H1 (cell line): ENCODE results near the gene KLHL14. TPM values are rescaled to one million over a fixed set of nuclear protein-coding genes. Genes with fewer than 3 reads are reported as not detected.

Experiments
- CTCF ChIA-PET: fragments of 300-600 bp; sonication (Branson Sonifier 250); formaldehyde crosslinking; loops from one replicate; lab custom pipeline; 2021; ENCODE audit not compliant: partially characterized antibody; lab: Charles Lee
- POLR2A ChIA-PET: fragments of 300-600 bp; sonication (Branson Sonifier 250); formaldehyde crosslinking; loops from one replicate; lab custom pipeline; 2021; ENCODE audit warnings: inconsistent platforms; ENCODE audit not compliant: partially characterized antibody; lab: Charles Lee
- DNase-seq, 2 experiments: peaks; one replicate each; pipeline versions ENCODE4 v3.0.0 to v3.0.0-alpha.2; 2010 to 2022; ENCODE audit warnings: low spot score in 2 of 2, low read depth in 1 of 2, mixed read lengths in 1 of 2
- FAIRE-seq: peaks from 2 replicates; lab custom pipeline; 2011; peaks lifted over from hg19 to GRCh38; lab: Jason Lieb, UNC
- H2AFZ ChIP-seq: 2 replicates; pipeline ENCODE4 v1.8.1; 2012; ENCODE audit warnings: low read length, inconsistent platforms
- H2AK5ac ChIP-seq: 2 replicates; pipeline ENCODE4 v1.6.1; 2013; ENCODE audit warnings: low read depth, low read length
- H2BK120ac ChIP-seq: replicated peaks from 2 replicates; pipeline ENCODE3; 2013; ENCODE audit warnings: low read depth, low read length, inconsistent platforms
- H2BK12ac ChIP-seq: 2 replicates; pipeline ENCODE4 v1.6.1; 2013; ENCODE audit warnings: low read depth, low read length
- H2BK15ac ChIP-seq: 2 replicates; pipeline ENCODE4 v1.6.1; 2013; ENCODE audit warnings: low read length
- H2BK20ac ChIP-seq: 2 replicates; pipeline ENCODE4 v1.6.1; 2013; ENCODE audit warnings: low read length
- H2BK5ac ChIP-seq: 2 replicates; pipeline ENCODE4 v1.6.1; 2013; ENCODE audit warnings: low read depth, low read length
- H3K14ac ChIP-seq: 2 replicates; pipeline ENCODE4 v1.6.1; 2013; ENCODE audit warnings: inconsistent platforms; ENCODE audit not compliant: insufficient read length
- H3K18ac ChIP-seq: 2 replicates; pipeline ENCODE4 v1.6.1; 2013; ENCODE audit warnings: low read length; ENCODE audit errors: extremely low read depth
- H3K23ac ChIP-seq: 2 replicates; pipeline ENCODE4 v1.6.1; 2013; ENCODE audit warnings: inconsistent platforms; ENCODE audit not compliant: insufficient read length
- H3K23me2 ChIP-seq: 2 replicates; pipeline ENCODE4 v1.6.1; 2013; ENCODE audit warnings: low read depth, low read length
- H3K27ac ChIP-seq: 2 replicates; pipeline ENCODE4 v1.6.1; 2011; ENCODE audit warnings: low read depth, low read length, inconsistent platforms
- H3K27me3 ChIP-seq, 4 experiments: replicated peaks in 1 of 4; 1 replicate in 1 of 4; 2 replicates in 3 of 4; pipeline versions ENCODE4 v1.6.1 to v1.8.1; 2011 to 2013; ENCODE audit warnings: low read length in 3 of 4, mild to moderate bottlenecking in 3 of 4, inconsistent platforms in 2 of 4, mixed read lengths in 2 of 4, moderate library complexity in 1 of 4; ENCODE audit not compliant: control insufficient read depth in 3 of 4, insufficient read depth in 3 of 4; ENCODE audit errors: extremely low read depth in 1 of 4
- H3K36me3 ChIP-seq, 4 experiments: 2 replicates each; pipeline versions ENCODE4 v1.6.1 to v1.8.1; 2011 to 2013; ENCODE audit warnings: mild to moderate bottlenecking in 4 of 4, low read length in 3 of 4, moderate library complexity in 2 of 4, control low read depth in 1 of 4, inconsistent platforms in 1 of 4; ENCODE audit not compliant: insufficient read depth in 4 of 4, control insufficient read depth in 2 of 4
- H3K4ac ChIP-seq: replicated peaks from 2 replicates; pipeline ENCODE3; 2013; ENCODE audit warnings: low read length, low read depth, mixed read lengths, inconsistent platforms; ENCODE audit not compliant: insufficient read length
- H3K4me1 ChIP-seq, 4 experiments: replicated peaks in 1 of 4; 1 replicate in 1 of 4; 2 replicates in 3 of 4; pipeline versions ENCODE4 v1.6.1 to v1.8.1; 2011 to 2013; ENCODE audit warnings: low read length in 3 of 4, inconsistent platforms in 2 of 4, mixed read lengths in 1 of 4; ENCODE audit not compliant: insufficient read depth in 4 of 4, control insufficient read depth in 3 of 4
- H3K4me2 ChIP-seq, 2 experiments: 2 replicates each; pipeline versions ENCODE4 v1.6.1 to v1.8.1; 2011 to 2013; ENCODE audit warnings: low read depth in 2 of 2, low read length in 2 of 2, control low read depth in 1 of 2, inconsistent platforms in 1 of 2, mild to moderate bottlenecking in 1 of 2; ENCODE audit not compliant: insufficient read depth in 1 of 2
- H3K4me3 ChIP-seq, 4 experiments: fragments of 200-600, 300-600 bp in 1 of 4; sonication (generic), shearing (Covaris generic), sonication (Bioruptor Twin) in 1 of 4; 2 replicates each; pipeline versions ENCODE4 v1.5.1 to v1.8.1; 2011 to 2016; ENCODE audit warnings: low read length in 4 of 4, low read depth in 3 of 4, control low read depth in 2 of 4, inconsistent platforms in 2 of 4, mild to moderate bottlenecking in 2 of 4, mixed read lengths in 1 of 4, moderate library complexity in 1 of 4; ENCODE audit not compliant: insufficient read depth in 2 of 4; ENCODE audit errors: extremely low read depth in 1 of 4
- H3K56ac ChIP-seq: replicated peaks from 2 replicates; pipeline ENCODE3; 2013; ENCODE audit warnings: low read depth, mild to moderate bottlenecking, mixed read lengths, low read length, inconsistent platforms; ENCODE audit not compliant: insufficient read length
- H3K79me1 ChIP-seq: 2 replicates; pipeline ENCODE4 v1.6.1; 2013; ENCODE audit warnings: low read depth, low read length, control low read depth
- H3K79me2 ChIP-seq, 2 experiments: 2 replicates each; pipeline versions ENCODE4 v1.6.1 to v1.8.1; 2012 to 2013; ENCODE audit warnings: low read length in 2 of 2, mild to moderate bottlenecking in 2 of 2, inconsistent platforms in 1 of 2; ENCODE audit not compliant: insufficient read depth in 2 of 2, control insufficient read depth in 1 of 2
- H3K9ac ChIP-seq, 4 experiments: replicated peaks in 1 of 4; 1 replicate in 1 of 4; 2 replicates in 3 of 4; pipeline versions ENCODE4 v1.6.1 to v1.8.1; 2011 to 2013; ENCODE audit warnings: low read depth in 3 of 4, low read length in 3 of 4, control low read depth in 2 of 4, mild to moderate bottlenecking in 2 of 4, moderate library complexity in 2 of 4, inconsistent platforms in 1 of 4; ENCODE audit errors: extremely low read depth in 1 of 4
- H3K9me3 ChIP-seq, 2 experiments: 2 replicates each; pipeline versions ENCODE4 v1.6.1 to v1.8.1; 2012 to 2013; ENCODE audit warnings: mild to moderate bottlenecking in 2 of 2, moderate library complexity in 2 of 2, control low read depth in 1 of 2, inconsistent platforms in 1 of 2, low read depth in 1 of 2, low read length in 1 of 2, mixed read lengths in 1 of 2; ENCODE audit not compliant: insufficient read depth in 2 of 2
- H4K20me1 ChIP-seq, 2 experiments: replicated peaks in 1 of 2; 2 replicates each; pipeline versions ENCODE3 to v1.8.1; 2011 to 2013; ENCODE audit warnings: inconsistent platforms in 2 of 2, low read length in 2 of 2, mild to moderate bottlenecking in 1 of 2; ENCODE audit not compliant: insufficient read depth in 2 of 2, control insufficient read depth in 1 of 2
- H4K5ac ChIP-seq: 2 replicates; pipeline ENCODE4 v1.6.1; 2013; ENCODE audit warnings: low read length, low read depth, mixed read lengths, inconsistent platforms; ENCODE audit not compliant: insufficient read length
- H4K8ac ChIP-seq: 2 replicates; pipeline ENCODE4 v1.8.0; 2013; ENCODE audit warnings: mild to moderate bottlenecking, moderate library complexity, low read length, inconsistent platforms; ENCODE audit not compliant: insufficient read depth; ENCODE audit errors: extremely low read depth
- H4K91ac ChIP-seq: replicated peaks from 2 replicates; pipeline ENCODE3; 2013; ENCODE audit warnings: low read length, mixed read lengths, inconsistent platforms; ENCODE audit not compliant: insufficient read length
- EGR1 ChIP-seq: IDR thresholded peaks from 2 replicates; pipeline ENCODE4 v1.6.1; 2011; ENCODE audit warnings: low read depth, low read length, borderline replicate concordance
- GABPA ChIP-seq: IDR thresholded peaks from 2 replicates; pipeline ENCODE4 v1.6.1; 2011; ENCODE audit warnings: mild to moderate bottlenecking, low read length, moderate library complexity, borderline replicate concordance; ENCODE audit not compliant: insufficient read depth
- KDM5A ChIP-seq: fragments of 200-600 bp; IDR thresholded peaks from 2 replicates; pipeline ENCODE4 v1.7.1; 2012; ENCODE audit warnings: mild to moderate bottlenecking, low read length, inconsistent platforms, mixed read lengths
- WGBS, 2 experiments: shearing (Covaris generic) in 1 of 2; methylation state at CpG; one replicate each; pipeline versions ENCODE4 v1.1.6 to v1.1.7; 2013 to 2015; ENCODE audit warnings: low lambda C conversion rate in 2 of 2, mixed read lengths in 2 of 2, inconsistent platforms in 1 of 2, low coverage in 1 of 2, missing lambda C conversion rate in 1 of 2; ENCODE audit not compliant: insufficient replicate concordance in 2 of 2, insufficient coverage in 1 of 2, insufficient read length in 1 of 2; ENCODE audit errors: extremely low coverage in 1 of 2, missing lambda C conversion rate in 1 of 2; 5-methylcytosine and 5-hydroxymethylcytosine counted together
- polyA plus RNA-seq, 7 experiments: library from polyadenylated mRNA; depleted of rRNA in 3 of 7; stranded (reverse) in 5 of 7; unstranded in 2 of 7; fragments of >200 nt in 5 of 7; fragments of 200-250 nt in 2 of 7; gene quantifications; 1 replicate in 5 of 7; 2 replicates in 1 of 7; 4 replicates in 1 of 7; pipeline versions ENCODE4 v1.2.1 to v1.2.3, GENCODE V29; 2011 to 2013; ENCODE audit warnings: missing spikeins in 2 of 7, mixed read lengths in 2 of 7
- total RNA-seq: library from RNA; stranded (reverse); fragmentation: NEBNext Ultra II Directional; extraction: Animal tissue kit (Norgen Biotek cat#: 25700); gene quantifications from 2 replicates; pipeline ENCODE4 v1.2.1, GENCODE V29; 2021

The KLHL14 gene
- total and polyA plus RNA-seq, 2 of the 8 experiments (the other 6 are each of a cell fraction or from before 2014, with no cell fraction given): 1.1 to 1.2 TPM

DNA sequence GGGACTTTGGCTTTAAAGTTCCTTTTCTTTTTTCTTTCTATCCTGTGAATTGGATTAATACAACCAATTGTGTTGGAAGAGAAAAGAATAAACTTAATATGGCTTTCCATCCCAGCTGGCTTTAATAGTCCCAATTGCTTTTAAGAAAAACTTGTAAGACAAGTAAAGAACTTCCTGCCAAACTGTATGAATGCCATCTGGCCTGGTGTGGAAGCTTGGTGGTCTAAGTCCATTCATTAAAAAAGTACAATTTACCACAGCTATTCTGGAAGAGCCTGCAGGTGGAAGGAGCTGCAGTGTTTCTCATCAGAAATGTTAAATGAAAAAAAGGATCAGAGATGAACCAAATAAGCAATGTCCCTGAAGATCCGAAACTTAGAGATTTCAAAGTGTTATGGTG is 103.9 kb downstream of the KLHL14 start:
- H3K14ac ChIP-seq: no peak overlapping the region
- no peaks in the 10 kb centered on the region for H3K23me2 ChIP-seq
- no peak overlapping the region for H2AK5ac ChIP-seq
- H2BK20ac ChIP-seq: no peak overlapping the region
- H4K20me1 ChIP-seq: no peaks in the 10 kb centered on the region
- no peak overlapping the region for H4K5ac ChIP-seq
- CTCF ChIA-PET: interaction anchor here (0.6 to 1.4 kb wide), 8 partner anchors 14 to 511 kb away, joined by 3 to 9 read pairs (median 3); no protein-coding TSS in a partner anchor
- H2BK12ac ChIP-seq: no peak overlapping the region
- H2BK120ac ChIP-seq: no peak overlapping the region
- no peak overlapping the region for H2BK15ac ChIP-seq
- 95% methylated on average over 1 of the region's 1 CpG; no CpG with 5 or more reads in 1 of the 2 experiments for WGBS, 2 experiments
- H3K18ac ChIP-seq: no peak overlapping the region
- no peak overlapping the region for H4K8ac ChIP-seq
- no peak for TF ChIP-seq EGR1
- TF ChIP-seq KDM5A: no peak
- TF ChIP-seq GABPA: no peak
- no peaks in the 10 kb centered on the region for H3K4me1 ChIP-seq
- no peaks in the 10 kb centered on the region for H3K79me2 ChIP-seq
- POLR2A ChIA-PET: no interaction called here
- no peak overlapping the region for H2AFZ ChIP-seq
- H3K79me1 ChIP-seq: no peaks in the 10 kb centered on the region
- H4K91ac ChIP-seq: no peak overlapping the region
- H3K4me3 ChIP-seq: no peak overlapping the region
- no peak overlapping the region for H2BK5ac ChIP-seq
- no peak overlapping the region for H3K27ac ChIP-seq
- no peak overlapping the region for H3K4me2 ChIP-seq
- H3K36me3 ChIP-seq: peaks cover 0 to 2% (median 0%) of the 10 kb centered on the region in 4 experiments; a peak in 1 of 8 replicates
- no peak overlapping the region for H3K23ac ChIP-seq
- no peaks in the 10 kb centered on the region for H3K27me3 ChIP-seq
- H3K9ac ChIP-seq: no peak overlapping the region
- no peak for DNase-seq
- H3K9me3 ChIP-seq: no peaks in the 10 kb centered on the region
- FAIRE-seq: no peak
- no peak overlapping the region for H3K4ac ChIP-seq
- no peak overlapping the region for H3K56ac ChIP-seq
